GM23338 (cell line): ENCODE measurements around the gene CARHSP1. TPM values are rescaled to one million over a fixed set of nuclear protein-coding genes. Genes with fewer than 3 reads are reported as not detected.
A peak's percentile ranks its signal among the peaks of the same experiment; 100 is the strongest.

Experiments used
- ATAC-seq: fragments of 200-7000 bp; cut with Tn5 transposase; 3 replicates; pipeline ENCODE4 v1.9.1; 2020
- DNase-seq: peaks from one replicate; pipeline ENCODE4 v3.0.0-alpha.2; 2015; ENCODE audit warnings: low spot score
- H2AFZ ChIP-seq: fragments of 200-600 bp; sonication (generic); 2 replicates; pipeline ENCODE4 v1.8.0; 2016; ENCODE audit warnings: antibody characterized with exemption, mild to moderate bottlenecking, moderate library complexity
- H3F3A ChIP-seq: fragments of 200-600 bp; sonication (generic); replicated peaks from 2 replicates; pipeline ENCODE4 v1.8.0; 2017; ENCODE audit warnings: antibody characterized with exemption, mixed run types, low read depth
- H3K27ac ChIP-seq: fragments of 200-600 bp; sonication (generic); 2 replicates; pipeline ENCODE4 v1.6.1; 2016; ENCODE audit warnings: low read depth
- H3K27me3 ChIP-seq: fragments of 200-600 bp; sonication (generic); 2 replicates; pipeline ENCODE4 v1.8.0; 2016; ENCODE audit warnings: mild to moderate bottlenecking, mixed run types, moderate library complexity; ENCODE audit not compliant: insufficient read depth
- H3K36me3 ChIP-seq: fragments of 200-600 bp; sonication (generic); 2 replicates; pipeline ENCODE4 v1.8.0; 2016; ENCODE audit warnings: mild to moderate bottlenecking; ENCODE audit not compliant: insufficient read depth
- H3K4me1 ChIP-seq: fragments of 200-600 bp; sonication (generic); 2 replicates; pipeline ENCODE4 v1.8.0; 2016; ENCODE audit warnings: mild to moderate bottlenecking, moderate library complexity; ENCODE audit not compliant: insufficient read depth
- H3K4me2 ChIP-seq: fragments of 200-600 bp; sonication (generic); 2 replicates; pipeline ENCODE4 v1.7.1; 2017; ENCODE audit warnings: mixed run types
- H3K4me3 ChIP-seq: fragments of 200-600 bp; sonication (generic); 2 replicates; pipeline ENCODE4 v1.6.1; 2016; ENCODE audit warnings: mixed run types
- H3K79me2 ChIP-seq: fragments of 200-600 bp; sonication (generic); replicated peaks from 2 replicates; pipeline ENCODE4 v1.8.0; 2017; ENCODE audit warnings: mild to moderate bottlenecking; ENCODE audit not compliant: insufficient read depth
- H3K9me2 ChIP-seq: fragments of 200-600 bp; sonication (generic); 2 replicates; pipeline ENCODE4 v1.8.0; 2017; ENCODE audit not compliant: insufficient read depth
- H4K20me1 ChIP-seq: fragments of 200-600 bp; sonication (generic); replicated peaks from 2 replicates; pipeline ENCODE4 v1.8.0; 2017; ENCODE audit warnings: mild to moderate bottlenecking; ENCODE audit not compliant: insufficient read depth
- H3K27ac Mint-ChIP-seq: 2 replicates; pipeline ENCODE4 v1.8.0; 2020; ENCODE audit warnings: inconsistent platforms, mild to moderate bottlenecking, moderate library complexity, mixed read lengths
- H3K27me3 Mint-ChIP-seq: 3 replicates; pipeline ENCODE4 v1.8.0; 2022; ENCODE audit warnings: low read depth, mild to moderate bottlenecking, moderate library complexity, mixed read lengths, inconsistent platforms; ENCODE audit not compliant: insufficient read depth, poor library complexity
- H3K36me3 Mint-ChIP-seq: 3 replicates; pipeline ENCODE4 v1.8.0; 2021; ENCODE audit warnings: low read depth, mild to moderate bottlenecking, inconsistent platforms, moderate library complexity, mixed read lengths
- H3K4me1 Mint-ChIP-seq: 3 replicates; pipeline ENCODE4 v1.8.0; 2020; ENCODE audit warnings: mild to moderate bottlenecking, inconsistent platforms, mixed read lengths
- H3K4me3 Mint-ChIP-seq: 3 replicates; pipeline ENCODE4 v1.8.0; 2021; ENCODE audit warnings: moderate library complexity, mild to moderate bottlenecking, inconsistent platforms, mixed read lengths
- H3K9me3 Mint-ChIP-seq: 3 replicates; pipeline ENCODE4 v1.8.0; 2020; ENCODE audit warnings: moderate library complexity, mild to moderate bottlenecking, inconsistent platforms, mixed read lengths
- CREB1 ChIP-seq: fragments of 250-450 bp; sonication (Bioruptor Pico); IDR thresholded peaks from 2 replicates; pipeline ENCODE4 v1.5.0; 2020; ENCODE audit warnings: low read depth, mild to moderate bottlenecking, moderate library complexity
- CTCF ChIP-seq, 2 experiments: fragments of 200-600 bp in 1 of 2; sonication (generic) in 1 of 2; conservative IDR thresholded peaks; 2 replicates each; pipeline versions ENCODE4 v1.5.1 to v1.6.1; 2016 to 2017; ENCODE audit warnings: antibody characterized with exemption in 2 of 2, low read depth in 2 of 2, mild to moderate bottlenecking in 2 of 2, moderate library complexity in 1 of 2
- ETS1 ChIP-seq: IDR thresholded peaks from 2 replicates; pipeline ENCODE4 v1.6.1; 2016; ENCODE audit warnings: antibody characterized with exemption
- EZH2 ChIP-seq: fragments of 200-600 bp; sonication (generic); IDR thresholded peaks from one replicate; pipeline ENCODE4 v1.8.0; 2017; ENCODE audit warnings: antibody characterized with exemption, mild to moderate bottlenecking, low read depth; ENCODE audit not compliant: unreplicated experiment
- EZH2phosphoT487 ChIP-seq: fragments of 200-600 bp; sonication (generic); IDR thresholded peaks from one replicate; pipeline ENCODE4 v1.8.1; 2018; ENCODE audit warnings: antibody characterized with exemption; ENCODE audit not compliant: unreplicated experiment
- JUNB ChIP-seq: IDR thresholded peaks from one replicate; pipeline ENCODE4 v1.6.1; 2016; ENCODE audit warnings: antibody characterized with exemption; ENCODE audit not compliant: unreplicated experiment
- NANOG ChIP-seq: IDR thresholded peaks from 2 replicates; pipeline ENCODE4 v1.6.1; 2016; ENCODE audit warnings: antibody characterized with exemption, borderline replicate concordance
- POLR2AphosphoS5 ChIP-seq: IDR thresholded peaks from 2 replicates; pipeline ENCODE4 v1.6.1; 2016; ENCODE audit warnings: antibody characterized with exemption, low read depth
- REST ChIP-seq: IDR thresholded peaks from one replicate; pipeline ENCODE4 v1.6.1; 2018; ENCODE audit warnings: antibody characterized with exemption; ENCODE audit not compliant: unreplicated experiment
- STAT1 ChIP-seq: IDR thresholded peaks from one replicate; pipeline ENCODE4 v1.6.1; 2016; ENCODE audit warnings: antibody characterized with exemption; ENCODE audit not compliant: unreplicated experiment
- ZNF114 ChIP-seq: fragments of 250-450 bp; sonication (Bioruptor Pico); IDR thresholded peaks from 2 replicates; pipeline ENCODE4 v1.5.0; 2020; ENCODE audit warnings: mild to moderate bottlenecking, moderate library complexity
- ZNF331 ChIP-seq: fragments of 250-450 bp; sonication (Bioruptor Pico); IDR thresholded peaks from 2 replicates; pipeline ENCODE4 v1.5.0; 2020; ENCODE audit warnings: low read depth, mild to moderate bottlenecking, moderate library complexity
- ZNF462 ChIP-seq: fragments of 250-450 bp; sonication (Bioruptor Pico); IDR thresholded peaks from 2 replicates; pipeline ENCODE4 v1.5.0; 2020; ENCODE audit warnings: mild to moderate bottlenecking, moderate library complexity
- polyA plus RNA-seq: library from polyadenylated mRNA; unstranded; fragments of >200 nt; fragmentation: Nextera tagmentation; extraction: Ambion mirVana; gene quantifications from 2 replicates; pipeline ENCODE4 v1.2.1, GENCODE V29; 2016
- total RNA-seq: library from RNA; depleted of rRNA; stranded (reverse); fragments of >200 nt; shearing (Covaris generic); gene quantifications from 2 replicates; pipeline ENCODE4 v1.2.3, GENCODE V29; 2014

CARHSP1 gene
- total and polyA plus RNA-seq, 2 experiments from 2014 or later: 286 to 339 TPM

- no peaks in the 10 kb centered on the region; the same call in 2 of the 3 replicates for H3K9me3 Mint-ChIP-seq
- H3K4me1 Mint-ChIP-seq: peaks cover 55% of the 10 kb centered on the region
- ATAC-seq (no peak), DNase-seq (no peak)
- H3K27ac Mint-ChIP-seq: peak overlapping the region; percentile 83; the same call in 1 of the 2 replicates
- peaks cover 18% of the 10 kb centered on the region for H3K27me3 Mint-ChIP-seq
- H3K4me3 Mint-ChIP-seq: no peak overlapping the region
- Histone ChIP-seq H3F3A (peaks cover 33% of the 10 kb centered on the region), H4K20me1 (no peaks in the 10 kb centered on the region), H3K27ac (peak overlapping the region; percentile 46), H3K4me3 (no peak overlapping the region), H3K4me1 (peaks cover 48% of the 10 kb centered on the region), H3K27me3 (no peaks in the 10 kb centered on the region), H3K79me2 (peaks cover 4% of the 10 kb centered on the region), H3K36me3 (peaks cover 10% of the 10 kb centered on the region), H2AFZ (no peak overlapping the region), H3K9me2 (no peaks in the 10 kb centered on the region), H3K4me2 (no peak overlapping the region)
- H3K36me3 Mint-ChIP-seq: peaks cover 68% of the 10 kb centered on the region
- TF ChIP-seq REST: no peak
- no peak for TF ChIP-seq CREB1
- no peak for TF ChIP-seq CTCF (conservative IDR thresholded peaks at IDR 0.05; ENCODE audit: low read depth in 2 of 2)
- no peak for TF ChIP-seq ZNF331 (CRISPR knock-in tag)
- no peak for TF ChIP-seq ZNF114 (CRISPR knock-in tag)
- TF ChIP-seq JUNB: no peak
- no peak for TF ChIP-seq POLR2AphosphoS5
- no peak for TF ChIP-seq ETS1
- TF ChIP-seq NANOG: no peak
- TF ChIP-seq ZNF462 (CRISPR knock-in tag): no peak
- TF ChIP-seq EZH2: no peak
- no peak for TF ChIP-seq EZH2phosphoT487
- no peak for TF ChIP-seq STAT1
Observed at GRCh38 chr16:8828541-8829165, 40.2 kb downstream of the CARHSP1 start.
